HG03571 (cell line): Measurements from ENCODE around the gene RASD1.
A peak's percentile ranks its signal among the peaks of the same experiment; 100 is the strongest.

ENCODE experiments used
- ATAC-seq: cut with Tn5 transposase; IDR thresholded peaks from one replicate; pipeline ENCODE4 v1.9.1; 2021; ENCODE audit not compliant: unreplicated experiment

The RASD1 gene, protein sequence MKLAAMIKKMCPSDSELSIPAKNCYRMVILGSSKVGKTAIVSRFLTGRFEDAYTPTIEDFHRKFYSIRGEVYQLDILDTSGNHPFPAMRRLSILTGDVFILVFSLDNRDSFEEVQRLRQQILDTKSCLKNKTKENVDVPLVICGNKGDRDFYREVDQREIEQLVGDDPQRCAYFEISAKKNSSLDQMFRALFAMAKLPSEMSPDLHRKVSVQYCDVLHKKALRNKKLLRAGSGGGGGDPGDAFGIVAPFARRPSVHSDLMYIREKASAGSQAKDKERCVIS

DNA sequence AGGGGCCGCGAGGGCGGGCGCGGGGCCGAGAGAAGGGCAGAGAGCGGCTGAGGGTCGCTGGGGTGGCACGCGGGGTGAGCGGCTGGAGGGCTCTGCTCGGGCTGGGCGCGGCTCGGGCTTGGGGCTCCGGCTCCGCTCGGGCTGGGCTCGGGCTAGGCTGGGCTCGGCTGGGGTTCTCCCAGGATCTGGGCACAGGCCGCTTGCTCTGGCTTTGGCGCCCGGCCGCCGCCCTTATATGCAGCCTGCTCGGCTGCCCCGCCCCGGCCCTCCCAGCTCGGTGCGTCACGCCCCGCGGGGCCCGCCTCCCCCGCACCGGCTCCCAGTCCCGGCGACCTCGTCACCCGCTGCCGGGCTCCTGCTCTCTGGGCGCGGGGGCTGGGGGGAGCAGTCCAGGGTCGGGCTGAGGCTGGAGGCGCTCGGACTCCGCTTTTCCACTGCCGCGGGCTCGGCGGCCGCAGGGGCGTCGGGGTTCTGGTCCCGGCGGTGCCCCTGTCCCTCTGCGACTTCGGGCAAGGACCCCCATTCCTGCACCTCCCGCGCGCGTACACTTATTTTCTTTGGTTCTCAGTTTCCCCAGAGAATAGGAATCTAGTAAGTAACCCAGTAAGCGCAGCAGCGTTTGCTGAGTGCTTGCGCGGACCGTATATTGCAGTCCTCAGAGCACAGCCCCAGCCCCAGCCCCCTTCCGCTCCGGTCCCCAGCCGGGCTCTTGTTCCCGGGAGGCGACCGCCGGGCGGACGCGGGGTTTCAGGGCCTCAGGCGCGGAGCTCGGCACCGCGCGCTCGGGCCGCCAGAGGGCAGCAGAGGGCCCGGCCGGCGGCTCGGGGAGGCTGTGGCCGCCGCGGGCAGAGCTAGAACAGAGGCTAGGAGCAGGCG is at the start of gene RASD1:
TSS of gene RASD1 (minus strand) at position 207 of the 876 bp plus-strand sequence. CDS start 214 bp downstream, outside the sequence.
- ATAC-seq = peak; percentile 64

DNA sequence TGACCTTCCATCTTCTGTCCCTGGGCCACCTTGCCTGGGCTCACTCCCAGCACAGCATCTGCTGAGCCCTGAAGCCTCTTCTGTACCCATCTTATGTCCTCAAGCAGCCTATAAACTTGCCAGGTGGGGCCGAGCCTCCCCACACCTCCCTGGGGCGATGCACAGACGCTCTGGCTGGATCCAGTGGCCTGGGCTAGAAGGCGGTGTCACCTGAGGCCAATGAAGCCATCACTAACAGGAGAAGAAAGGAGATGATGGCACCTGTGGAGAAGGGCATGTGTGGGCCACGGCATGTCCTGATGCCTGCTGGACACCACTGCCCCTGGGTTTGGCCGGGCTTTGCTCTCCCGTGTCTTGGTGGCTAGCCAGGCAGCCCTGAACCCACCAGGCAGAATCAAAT is 49.8 kb upstream of the RASD1 start:
- no peak for ATAC-seq

DNA sequence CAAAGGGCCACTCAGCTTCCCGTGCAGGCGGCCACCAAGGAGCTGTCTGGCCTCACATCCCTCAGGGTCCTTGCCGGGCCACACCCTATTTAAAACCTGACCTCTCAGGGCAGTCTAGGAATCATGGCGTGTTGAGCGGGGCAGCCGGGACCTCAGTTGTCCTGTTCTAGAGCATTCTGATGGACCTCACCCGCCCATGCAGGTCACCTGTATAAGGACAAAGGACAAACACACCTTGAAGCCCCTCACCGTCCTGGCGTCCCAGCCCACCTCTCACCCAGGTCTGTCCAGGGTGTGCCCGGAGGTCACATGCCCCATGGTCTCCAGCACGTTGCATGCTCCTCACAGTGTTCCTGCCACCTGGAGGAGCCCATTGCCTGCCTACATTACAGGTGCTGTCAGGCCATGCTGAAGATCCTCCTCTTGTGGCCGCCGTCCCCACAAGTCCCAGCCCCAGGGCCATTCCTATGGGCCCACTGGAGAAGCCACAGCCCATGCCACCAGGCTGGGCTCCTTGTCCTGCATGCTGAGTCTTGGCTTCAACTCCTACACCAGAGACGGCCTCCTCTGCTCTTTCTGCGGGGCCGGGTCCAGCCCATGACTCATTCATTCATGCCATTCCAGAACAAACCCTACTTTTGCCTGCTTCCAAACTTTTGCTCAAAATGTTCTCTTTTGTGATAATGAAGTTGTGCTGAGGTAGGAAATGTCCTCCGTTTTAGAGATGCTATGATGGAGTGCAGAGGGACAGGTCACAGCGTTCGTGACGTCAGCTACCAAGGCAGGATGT is 49.0 kb upstream of the RASD1 start:
- ATAC-seq = no peak

DNA sequence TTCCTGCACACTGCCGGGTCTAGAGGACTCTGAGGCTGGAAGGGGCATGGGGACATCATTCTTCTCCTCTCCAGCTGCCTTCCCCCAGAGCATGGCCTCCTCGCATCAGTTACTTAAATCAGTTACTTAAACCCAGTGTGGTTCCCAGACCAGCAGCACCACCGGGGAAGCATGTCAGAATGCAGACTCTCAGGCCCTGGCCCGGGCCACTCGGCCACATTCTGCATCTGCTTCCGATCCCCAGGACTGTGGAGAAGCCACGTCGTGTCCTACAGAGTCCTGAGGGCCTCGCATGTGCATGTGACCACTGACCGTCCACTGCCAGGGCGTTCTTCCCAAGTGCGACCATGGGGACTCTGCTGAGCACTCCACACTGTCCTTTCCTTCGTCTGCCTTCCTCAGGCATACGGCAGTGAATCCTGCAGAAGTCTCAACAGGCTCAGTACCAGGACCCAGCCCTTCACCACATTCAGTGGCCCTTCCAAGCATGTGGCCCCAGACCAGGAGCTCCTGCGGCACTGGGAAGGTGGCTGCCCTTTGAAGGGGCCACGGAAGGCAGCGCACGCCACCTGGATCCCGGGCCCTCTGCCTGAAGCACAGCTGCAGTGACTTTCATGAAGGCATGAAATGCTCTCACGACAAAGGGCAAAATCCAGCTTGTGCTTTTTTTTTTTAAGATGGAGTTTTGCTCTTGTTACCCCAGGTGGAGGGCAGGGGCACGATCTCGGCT is 46.9 kb upstream of the RASD1 start:
- no peak for ATAC-seq

DNA sequence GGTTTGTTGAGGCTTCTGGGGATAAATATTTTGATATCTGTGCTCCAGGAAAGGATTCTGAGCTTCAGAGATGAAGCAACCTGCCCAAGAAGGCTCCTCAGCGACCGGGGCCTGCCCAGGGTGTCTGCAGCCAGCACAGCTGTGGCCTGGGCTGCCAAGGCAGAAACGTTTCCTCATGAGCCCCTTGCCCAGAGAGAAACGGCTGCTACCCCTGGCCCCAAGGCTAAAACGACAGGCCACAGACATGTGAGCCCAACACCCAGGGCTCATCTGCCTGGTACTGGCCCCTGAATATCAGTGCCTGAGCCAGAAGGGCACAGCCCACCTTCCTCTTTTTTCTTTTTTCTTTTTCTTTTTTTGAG is 45.4 kb upstream of the RASD1 start:
- ATAC-seq = no peak

DNA sequence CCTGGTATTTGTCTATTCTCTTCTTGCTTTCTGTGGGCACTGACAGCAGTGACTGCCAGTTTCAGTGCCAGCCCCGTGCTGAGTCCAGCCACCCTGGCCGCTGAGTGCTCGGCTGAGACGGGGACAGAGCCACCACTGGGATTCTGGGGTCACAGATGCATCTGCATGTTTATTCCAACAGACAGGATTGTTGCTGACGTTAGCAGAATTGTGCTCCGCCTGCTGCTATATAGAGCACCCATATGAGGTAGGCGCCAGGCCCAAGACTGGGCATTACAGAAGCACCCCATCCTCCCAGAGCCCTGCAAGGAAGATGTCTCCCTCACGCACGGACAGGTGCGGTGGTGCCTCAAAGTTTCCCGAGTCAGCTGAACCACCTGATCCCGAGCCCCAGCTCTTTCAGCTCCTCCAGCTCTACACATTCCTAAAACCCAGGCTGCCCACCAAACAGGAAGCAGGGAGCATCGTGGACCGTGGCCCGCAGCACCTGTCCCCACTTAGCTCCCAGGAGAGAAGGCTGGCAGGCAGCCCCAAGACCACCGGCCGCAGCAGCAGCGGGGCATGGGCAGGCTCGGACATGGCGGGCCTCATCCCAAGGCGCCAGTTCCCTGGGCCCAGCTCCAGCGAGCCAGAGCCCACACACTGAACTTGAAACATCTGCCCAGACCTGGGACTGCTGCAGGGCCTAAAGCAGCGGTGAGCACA is 44.9 kb upstream of the RASD1 start:
- ATAC-seq = no peak

DNA sequence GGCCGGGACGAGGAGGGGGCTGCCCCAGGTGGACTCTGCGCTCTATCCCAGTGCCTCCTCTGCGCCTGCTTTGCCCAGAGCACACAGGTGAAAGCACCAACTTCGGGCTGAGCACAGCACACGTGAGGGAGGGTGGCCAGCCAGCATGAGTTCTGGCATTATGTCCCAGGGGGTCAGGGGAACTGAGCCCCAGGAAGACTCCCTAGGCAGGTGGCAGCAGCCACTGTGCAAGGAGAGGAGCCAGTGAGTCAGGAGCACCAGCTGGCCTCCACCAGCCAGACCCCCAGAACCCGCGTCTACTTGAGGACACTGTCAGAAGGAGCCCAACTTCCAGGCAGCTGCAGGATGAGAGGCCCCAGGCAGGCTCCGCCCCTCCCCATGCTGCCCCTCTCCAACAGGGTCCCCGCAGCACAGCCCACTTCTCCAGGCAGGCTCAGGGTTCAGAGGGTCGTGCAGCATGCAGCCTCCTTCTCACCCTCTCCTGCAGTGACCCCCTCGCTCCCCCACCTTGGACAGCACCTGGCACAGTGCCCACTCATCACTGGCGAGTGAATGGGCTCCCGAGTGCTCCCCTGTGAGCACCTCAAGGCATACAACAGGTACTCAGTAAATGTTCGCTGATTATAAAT is 44.2 kb upstream of the RASD1 start:
- ATAC-seq = no peak

DNA sequence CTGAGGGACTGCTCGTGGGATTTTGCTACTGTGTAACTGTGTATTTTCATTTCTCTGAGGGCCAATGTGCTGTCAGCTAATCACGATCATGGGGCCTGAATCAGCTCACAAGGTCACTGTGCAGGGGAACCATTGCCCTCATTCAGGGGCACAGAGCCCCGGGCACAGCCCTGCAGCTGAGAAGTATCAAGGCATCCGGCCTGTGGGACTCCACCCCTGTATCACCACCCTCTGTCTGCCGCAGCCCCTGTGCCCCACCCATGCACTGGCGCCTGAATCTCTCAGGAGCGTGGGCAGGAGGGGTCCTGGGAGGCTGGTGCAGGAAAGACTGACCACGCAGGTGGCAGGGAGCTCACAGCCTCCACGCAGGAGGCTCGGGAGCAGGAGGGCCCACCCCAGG is 43.4 kb upstream of the RASD1 start:
- no peak for ATAC-seq

DNA sequence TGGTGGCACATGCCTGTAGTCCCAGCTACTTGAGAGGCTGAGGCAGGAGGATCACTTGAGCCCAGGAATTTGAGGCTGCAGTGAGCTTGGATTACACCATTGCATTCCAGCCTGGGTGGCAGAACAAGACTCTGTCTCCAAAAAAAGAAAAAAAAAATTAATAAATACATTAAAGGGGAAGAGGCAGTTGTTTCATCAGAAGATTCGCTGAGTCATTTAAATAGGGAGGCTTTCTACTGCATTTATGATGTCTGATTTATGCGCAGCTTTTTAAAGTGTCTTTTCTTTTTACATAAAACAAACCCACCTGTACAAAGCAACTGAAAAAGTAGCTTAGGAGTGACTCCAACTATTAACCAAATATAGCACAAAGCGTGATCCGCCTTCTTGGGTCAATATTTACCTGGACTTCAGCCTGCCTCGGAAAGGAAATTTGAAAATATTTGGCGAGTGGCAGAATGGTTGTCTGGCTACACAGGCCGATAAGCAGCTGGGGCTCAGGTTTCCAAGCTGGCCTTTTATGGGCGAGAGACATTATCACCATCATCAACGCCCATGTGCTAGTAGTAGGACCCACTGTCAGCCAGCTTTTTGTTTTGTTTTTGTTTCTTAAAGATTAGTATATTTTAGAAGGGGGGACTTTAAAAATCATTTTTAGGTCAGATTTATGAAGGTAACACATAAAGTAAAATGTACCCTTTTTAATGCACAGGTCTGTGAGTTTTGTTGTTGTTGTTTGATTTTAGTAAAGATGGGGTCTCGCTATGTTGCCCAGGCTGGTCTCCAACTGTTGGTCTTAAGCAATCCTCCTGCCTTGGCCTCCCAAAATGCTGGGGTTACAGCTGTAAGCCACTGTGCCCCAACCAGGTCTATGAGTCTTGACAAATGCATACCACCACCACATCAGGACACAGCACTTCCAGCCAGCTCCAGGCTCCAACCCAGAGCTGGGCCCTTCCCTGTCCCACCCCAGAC is 42.5 kb upstream of the RASD1 start:
- no peak for ATAC-seq

DNA sequence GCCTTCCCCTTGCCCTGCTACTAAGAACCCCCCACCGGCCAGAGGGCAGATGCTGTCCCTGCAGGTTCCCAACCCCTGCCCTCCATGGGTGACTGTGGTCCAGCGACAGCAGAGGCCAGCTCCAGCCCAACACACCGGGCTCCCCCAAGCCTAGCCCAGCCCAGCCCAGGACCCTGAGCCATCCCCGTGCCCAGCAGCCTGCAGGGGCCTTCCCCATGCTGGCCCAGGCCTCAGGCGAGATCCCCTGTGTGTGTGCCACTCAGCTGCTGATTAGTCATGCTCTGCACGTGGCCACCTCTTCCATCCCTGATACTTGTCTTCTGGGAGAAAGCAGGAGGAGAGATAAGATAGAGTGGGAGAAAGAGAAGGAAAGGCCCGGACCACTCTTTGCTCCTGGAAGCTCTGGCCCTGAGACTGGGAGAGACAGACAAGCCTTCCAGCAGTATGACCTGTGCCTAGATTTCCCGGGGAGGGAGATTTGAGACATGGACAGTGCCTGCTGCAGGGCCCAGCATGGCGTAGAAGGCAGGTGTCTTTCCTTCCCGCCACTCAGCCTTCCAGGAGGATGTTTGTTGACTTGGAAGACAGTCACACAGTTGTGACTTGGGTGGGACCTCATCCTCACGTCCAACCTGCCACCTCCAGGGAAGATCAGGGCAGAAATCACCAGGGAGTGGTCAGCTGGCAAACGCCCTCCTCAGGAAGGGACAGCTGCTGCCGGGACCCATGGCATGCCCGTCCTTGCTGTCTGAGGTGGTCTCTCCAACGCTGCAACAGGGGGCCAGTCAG is 41.3 kb upstream of the RASD1 start:
- ATAC-seq = no peak

DNA sequence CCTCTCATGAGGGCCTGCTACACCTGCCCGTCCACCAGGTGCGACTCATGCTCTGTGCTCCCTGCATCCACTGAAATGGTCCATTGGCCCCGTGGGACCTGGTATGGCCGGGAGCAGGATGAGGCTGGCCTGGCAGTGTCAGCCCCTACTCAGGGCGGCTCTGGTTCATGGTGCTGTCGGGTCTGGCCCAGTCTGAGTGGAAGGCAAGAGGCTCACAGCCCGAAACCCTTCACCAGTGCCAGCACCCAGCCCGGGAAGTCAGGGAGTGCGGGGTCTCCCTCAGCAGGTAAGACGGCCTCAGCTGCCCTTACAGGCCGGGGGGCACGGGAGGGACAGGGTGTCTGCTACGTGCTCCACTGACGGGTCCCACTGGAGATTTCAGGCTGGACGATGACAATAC is 40.5 kb upstream of the RASD1 start:
- no peak for ATAC-seq

DNA sequence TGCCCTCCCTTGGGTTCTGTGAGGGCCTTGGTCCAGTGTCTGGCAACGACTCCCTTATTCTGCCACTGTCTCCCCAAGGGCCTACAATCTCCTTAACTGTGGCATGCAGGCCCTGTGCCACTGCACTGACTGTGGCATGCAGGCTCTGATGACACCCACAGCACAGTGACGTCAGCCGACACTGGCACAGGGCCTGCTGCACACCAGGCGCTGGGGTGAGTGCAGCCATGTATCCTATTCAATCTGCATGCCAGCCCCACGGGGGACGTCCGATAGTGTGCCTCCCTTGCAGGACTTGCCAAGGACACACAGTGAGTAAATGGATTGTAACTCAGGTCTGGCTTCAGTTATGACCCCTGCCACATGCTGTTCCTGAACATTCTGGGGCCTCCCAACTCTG is 39.8 kb upstream of the RASD1 start:
- ATAC-seq = no peak

DNA sequence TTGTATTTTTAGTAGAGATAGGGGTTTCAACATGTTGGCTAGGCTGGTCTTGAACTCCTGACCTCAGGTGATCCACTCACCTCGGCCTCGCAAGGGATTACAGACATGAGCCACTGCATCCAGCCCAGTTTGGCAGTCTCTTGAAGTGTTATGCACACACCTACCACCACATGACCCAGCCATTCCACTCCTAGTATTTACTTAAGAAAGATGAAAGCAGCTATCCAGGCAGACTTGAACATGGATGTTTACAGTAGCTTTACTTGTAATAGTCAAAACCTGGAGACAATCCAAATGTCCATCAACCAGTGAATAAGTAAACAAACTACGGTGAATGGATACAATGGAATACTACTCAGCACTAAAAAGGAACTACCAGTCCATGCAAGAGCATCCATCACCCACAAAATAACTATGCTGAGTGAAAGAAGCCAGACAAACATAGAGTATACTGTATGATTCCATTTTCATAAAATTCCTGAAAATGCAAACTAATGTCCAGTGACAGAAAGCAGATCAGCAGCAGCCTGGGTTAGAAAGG is 37.8 kb upstream of the RASD1 start:
- no peak for ATAC-seq

DNA sequence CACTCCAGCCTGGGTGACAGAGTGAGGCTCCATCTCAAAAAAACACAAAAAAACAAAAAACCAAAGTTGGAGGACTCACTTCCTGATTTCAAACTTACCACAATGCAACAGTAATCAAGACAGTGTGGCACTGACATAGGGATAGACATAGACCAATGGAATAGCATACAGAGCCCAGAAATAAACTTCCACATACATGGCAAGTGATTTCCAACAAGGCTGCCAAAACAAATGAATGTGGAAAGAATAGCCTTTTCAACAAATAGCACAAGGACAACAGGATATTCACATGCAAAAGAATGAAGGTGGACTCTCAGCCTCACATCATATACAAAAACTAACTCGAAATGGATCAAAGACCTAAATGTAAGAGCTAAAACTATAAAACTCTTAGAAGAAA is 36.8 kb upstream of the RASD1 start:
- no peak for ATAC-seq

DNA sequence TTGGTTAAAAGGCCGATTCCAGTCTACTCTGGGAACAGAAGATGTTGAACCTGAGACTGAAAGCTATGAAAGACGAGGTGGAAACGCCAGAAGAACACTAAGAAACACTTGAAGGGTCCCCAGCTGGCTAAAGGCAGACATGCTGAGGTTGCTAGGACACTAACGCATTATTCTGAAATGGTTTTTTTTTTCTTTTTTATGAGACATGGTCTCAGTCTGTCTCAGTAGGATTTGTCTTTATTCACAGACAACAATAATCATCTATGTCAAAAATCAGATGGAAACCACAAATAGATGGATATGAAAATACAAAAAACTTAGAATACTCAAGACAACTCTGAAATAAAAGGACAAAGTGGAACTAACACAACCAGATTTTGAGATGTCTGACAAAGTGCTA is 35.0 kb upstream of the RASD1 start:
- no peak for ATAC-seq

DNA sequence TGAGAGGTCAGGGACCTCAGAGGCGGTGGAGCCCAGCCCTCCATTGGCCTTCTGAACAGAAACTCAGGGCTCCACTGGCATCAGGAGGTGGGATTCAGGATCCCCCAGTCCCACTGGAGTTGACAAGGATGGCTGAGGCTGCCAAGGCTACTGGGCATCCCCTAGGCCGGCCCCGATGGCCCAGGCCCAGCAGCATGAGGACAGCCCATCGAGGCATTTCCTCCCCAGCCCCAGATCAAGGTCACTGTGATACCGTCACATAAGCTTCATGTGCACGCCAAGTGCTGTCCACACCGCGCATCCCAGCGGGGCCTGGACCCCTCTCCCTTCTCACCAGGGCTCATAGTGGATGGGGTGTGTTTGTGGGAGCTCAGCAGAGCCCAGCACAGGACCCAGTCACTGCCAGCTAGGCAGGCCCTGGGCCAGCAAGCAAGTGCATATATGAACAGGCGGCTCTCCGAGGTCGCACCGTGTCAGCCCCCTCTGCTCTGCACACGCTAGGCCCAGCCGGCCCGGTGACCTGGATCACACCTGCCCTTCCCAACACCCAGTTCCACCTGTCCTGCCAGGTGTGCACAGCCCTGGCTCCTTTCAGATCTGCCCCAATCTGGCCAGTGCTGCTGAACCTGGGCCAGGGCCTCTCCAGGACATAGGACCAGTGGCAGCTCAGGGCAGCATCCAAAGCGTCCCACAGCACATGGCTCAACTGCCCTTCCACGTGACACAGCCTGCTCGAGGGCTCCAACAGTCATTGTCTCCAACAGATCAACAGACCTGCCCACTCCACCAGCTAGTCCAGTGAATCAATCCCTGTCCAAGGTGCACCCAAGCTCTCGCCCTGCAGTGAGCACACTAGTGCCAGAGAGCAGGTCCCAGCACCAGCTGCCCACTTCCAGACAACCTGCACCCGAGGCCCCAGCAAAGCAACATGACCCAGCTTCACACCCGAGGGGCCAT is 32.8 kb upstream of the RASD1 start:
- ATAC-seq = no peak
